ENCODE measurements around the gene IQSEC2.

Gene IQSEC2

GRCh38 chrX:53269536-53270107, 11.8 kb downstream of the IQSEC2 start:
- H3K4me3 ChIP-seq (ENCODE audit: low read depth in 1 of 2, low read length in 1 of 2) = no peak overlapping the region
- H3K27me3 ChIP-seq = no peaks in the 10 kb centered on the region
- no peaks in the 10 kb centered on the region for H3K9me3 ChIP-seq
- H3K4me1 ChIP-seq (ENCODE audit: control insufficient read depth in 1 of 2, insufficient read depth in 1 of 2, low read depth in 1 of 2, low read length in 1 of 2) = no peaks in the 10 kb centered on the region
- H3K36me3 ChIP-seq = no peaks in the 10 kb centered on the region
- TF ChIP-seq CTCF (IDR thresholded peaks at IDR 0.05) = no peak
- H3K27ac ChIP-seq = no peak overlapping the region

- Histone ChIP-seq H3K27ac (no peak overlapping the region), H3K4me3 (ENCODE audit: low read depth in 1 of 2, low read length in 1 of 2) (no peak overlapping the region), H3K4me1 (ENCODE audit: control insufficient read depth in 1 of 2, insufficient read depth in 1 of 2, low read depth in 1 of 2, low read length in 1 of 2) (peaks cover 3 to 5% of the 10 kb centered on the region in 2 experiments), H3K9me3 (no peaks in the 10 kb centered on the region), H3K36me3 (no peaks in the 10 kb centered on the region), H3K27me3 (no peaks in the 10 kb centered on the region)
- TF ChIP-seq CTCF (IDR thresholded peaks at IDR 0.05) = no peak
Measured at GRCh38 chrX:53268173-53268572, 13.2 kb downstream of the IQSEC2 start.

- Histone ChIP-seq H3K27me3 (peaks cover 6% of the 10 kb centered on the region), H3K4me1 (ENCODE audit: control insufficient read depth in 1 of 2, insufficient read depth in 1 of 2, low read depth in 1 of 2, low read length in 1 of 2) (peaks cover 13 to 15% of the 10 kb centered on the region in 2 experiments), H3K36me3 (no peaks in the 10 kb centered on the region), H3K4me3 (ENCODE audit: low read depth in 1 of 2, low read length in 1 of 2) (no peak overlapping the region), H3K9me3 (no peaks in the 10 kb centered on the region), H3K27ac (no peak overlapping the region)
- no peak for TF ChIP-seq CTCF (IDR thresholded peaks at IDR 0.05)
Measured at GRCh38 chrX:53266914-53267313, 14.5 kb downstream of the IQSEC2 start.

- TF ChIP-seq CTCF (IDR thresholded peaks at IDR 0.05) = no peak
- Histone ChIP-seq H3K36me3 (no peaks in the 10 kb centered on the region), H3K4me1 (ENCODE audit: control insufficient read depth in 1 of 2, insufficient read depth in 1 of 2, low read depth in 1 of 2, low read length in 1 of 2) (peaks cover 13 to 15% of the 10 kb centered on the region in 2 experiments), H3K9me3 (no peaks in the 10 kb centered on the region), H3K27me3 (peaks cover 14% of the 10 kb centered on the region), H3K4me3 (ENCODE audit: low read depth in 1 of 2, low read length in 1 of 2) (no peak overlapping the region), H3K27ac (no peak overlapping the region)
Measured at GRCh38 chrX:53265771-53266574, 15.4 kb downstream of the IQSEC2 start.

- H3K36me3 ChIP-seq = no peaks in the 10 kb centered on the region
- H3K27ac ChIP-seq = no peak overlapping the region
- peaks cover 14% of the 10 kb centered on the region for H3K27me3 ChIP-seq
- no peaks in the 10 kb centered on the region for H3K9me3 ChIP-seq
- peaks cover 13 to 15% of the 10 kb centered on the region in 2 experiments for H3K4me1 ChIP-seq (ENCODE audit: control insufficient read depth in 1 of 2, insufficient read depth in 1 of 2, low read depth in 1 of 2, low read length in 1 of 2)
- no peak overlapping the region for H3K4me3 ChIP-seq (ENCODE audit: low read depth in 1 of 2, low read length in 1 of 2)
- no peak for TF ChIP-seq CTCF (IDR thresholded peaks at IDR 0.05)
Measured at GRCh38 chrX:53263597-53264094, 17.7 kb downstream of the IQSEC2 start.

Data from neutrophil (primary cell).